HG03571 (cell line): ENCODE results near the gene FGD4.
A peak's percentile ranks its signal among the peaks of the same experiment; 100 is the strongest.

Source experiments
- ATAC-seq: cut with Tn5 transposase; IDR thresholded peaks from one replicate; pipeline ENCODE4 v1.9.1; 2021; ENCODE audit not compliant: unreplicated experiment

FGD4 gene

DNA sequence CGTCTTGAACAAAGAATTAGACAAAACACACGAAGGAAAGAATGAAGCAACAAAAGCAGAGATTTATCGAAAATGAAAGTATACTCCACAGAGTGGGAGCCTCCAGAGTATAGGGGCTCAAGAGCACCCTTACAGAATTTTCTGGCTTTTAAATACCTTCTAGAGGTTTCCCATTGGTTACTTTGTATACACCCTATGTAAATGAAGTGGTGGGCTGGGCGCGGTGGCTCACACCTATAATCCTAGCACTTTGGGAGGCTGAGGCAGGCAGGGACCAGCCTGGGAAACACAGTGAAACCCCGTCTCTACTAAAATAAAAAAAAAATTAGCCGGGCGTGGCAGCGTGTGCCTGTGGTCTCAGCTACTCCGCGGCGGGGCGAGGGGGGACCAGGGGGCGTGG lies 266.7 kb downstream of the FGD4 start:
- no peak for ATAC-seq

DNA sequence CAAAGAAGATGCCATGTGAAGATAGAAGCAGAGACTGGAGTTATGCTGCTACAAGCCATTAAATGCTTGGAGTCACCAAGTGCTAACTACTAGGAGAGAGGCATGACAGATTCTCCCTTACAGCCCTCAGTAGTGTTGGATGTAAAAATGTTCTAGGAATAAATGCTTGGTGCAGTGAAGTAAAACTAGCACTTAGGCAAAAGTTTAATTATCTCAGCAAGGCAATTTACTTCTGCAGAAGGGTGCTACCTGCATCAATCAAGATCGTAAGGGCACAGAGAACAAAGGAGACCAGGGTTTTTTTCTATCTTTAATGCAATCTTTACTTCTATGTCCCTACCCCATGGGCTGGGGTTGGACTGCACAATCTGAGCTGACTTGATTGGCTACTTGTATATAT lies 270.2 kb downstream of the FGD4 start:
- no peak for ATAC-seq

DNA sequence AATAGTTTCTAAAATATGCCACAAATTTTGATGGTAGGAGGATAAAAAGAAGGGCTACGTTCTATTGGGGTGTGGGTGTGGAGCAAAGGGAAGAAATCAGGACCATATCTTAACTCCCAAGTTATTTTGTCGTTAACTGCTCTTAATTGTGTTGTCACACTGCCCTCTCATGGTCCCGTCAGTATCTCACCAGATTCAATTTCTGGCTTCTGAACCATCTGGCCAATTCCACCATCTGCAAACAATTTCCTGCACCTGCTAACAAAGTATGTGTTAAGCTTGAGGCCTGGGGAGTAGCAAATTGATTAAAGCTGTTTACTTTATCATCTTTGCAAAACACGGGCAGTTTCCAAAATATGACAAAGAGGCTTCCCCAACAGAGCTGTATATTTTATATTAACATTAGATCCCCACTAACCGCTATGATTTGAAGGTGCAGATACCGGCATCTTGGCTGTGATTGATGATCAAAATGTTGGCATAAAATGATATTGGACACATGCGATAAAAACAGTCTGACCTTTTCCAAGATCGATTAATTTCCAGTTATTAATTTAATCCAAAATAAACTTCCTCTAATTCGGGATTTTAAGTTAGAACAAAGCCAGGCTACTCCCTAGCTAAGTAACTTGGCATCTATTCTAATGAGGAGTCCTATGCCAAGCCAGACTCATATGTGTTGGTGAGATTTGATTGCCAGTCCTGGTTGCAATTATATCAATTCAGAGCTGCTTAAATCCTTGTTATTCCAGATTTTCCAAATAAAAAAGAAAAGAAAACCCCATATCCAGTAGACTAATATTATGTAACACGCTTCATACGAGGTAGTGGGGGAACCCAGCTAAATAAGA lies 272.8 kb downstream of the FGD4 start:
- no peak for ATAC-seq

DNA sequence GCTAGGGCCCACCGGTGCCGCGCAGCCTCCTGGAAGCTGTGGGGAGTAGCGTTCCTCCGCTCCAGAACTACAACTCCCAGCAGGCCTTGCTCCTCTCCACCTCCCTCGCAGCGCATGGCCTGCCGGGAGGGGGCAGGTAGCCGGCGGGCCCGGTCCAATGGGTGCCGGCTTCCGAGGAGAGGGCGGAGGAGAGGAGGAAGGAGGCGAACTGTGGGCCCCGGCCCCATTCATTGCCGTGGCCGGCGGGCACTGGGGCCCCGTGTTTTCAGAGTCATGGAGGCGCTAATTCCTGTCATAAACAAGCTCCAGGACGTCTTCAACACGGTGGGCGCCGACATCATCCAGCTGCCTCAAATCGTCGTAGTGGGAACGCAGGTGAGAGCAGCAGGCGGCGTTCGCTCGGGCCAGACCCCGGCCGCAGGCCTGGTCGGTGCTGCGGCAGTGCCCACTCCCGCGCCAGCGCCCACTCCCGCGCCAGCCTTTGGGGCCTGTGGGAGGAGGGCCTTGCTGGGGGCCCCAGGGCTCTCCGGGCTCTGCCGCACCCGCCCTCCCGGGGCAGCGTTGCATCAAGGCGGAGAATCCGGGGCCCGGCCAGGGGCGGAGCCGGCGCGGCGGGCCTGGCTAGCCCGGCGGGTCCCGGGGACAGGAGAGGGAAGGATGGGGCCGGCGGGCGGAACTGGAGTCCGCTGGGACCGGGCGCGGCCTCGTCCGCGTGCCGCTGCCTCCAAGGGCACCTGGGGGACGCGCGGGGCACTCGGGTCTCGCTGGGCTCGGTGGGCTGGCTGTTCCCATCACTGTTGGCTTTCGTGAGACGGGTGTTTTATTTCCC lies 279.9 kb downstream of the FGD4 start, which contains the start of gene DNM1L:
DNM1L (plus strand) TSS at position 211 of the 829 bp plus-strand sequence; CDS start at position 274, 63 bp downstream.
- ATAC-seq = peak; percentile 97

DNA sequence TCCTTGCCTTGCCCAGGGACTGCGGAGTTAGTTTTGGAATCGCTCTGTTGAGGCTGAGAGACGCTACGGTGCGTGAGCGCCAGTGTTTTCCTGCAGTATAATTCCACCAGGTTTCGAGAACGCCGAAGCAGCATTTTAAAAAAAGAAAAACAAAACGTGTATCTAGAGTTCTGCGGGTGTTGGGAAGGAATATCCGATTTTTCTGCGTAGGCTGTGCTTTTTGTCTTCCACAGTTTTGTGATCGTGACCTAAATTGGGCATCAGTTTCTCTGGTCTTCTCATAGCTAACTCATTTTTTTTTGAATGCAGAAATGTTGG lies 280.5 kb downstream of the FGD4 start:
- ATAC-seq = no peak

DNA sequence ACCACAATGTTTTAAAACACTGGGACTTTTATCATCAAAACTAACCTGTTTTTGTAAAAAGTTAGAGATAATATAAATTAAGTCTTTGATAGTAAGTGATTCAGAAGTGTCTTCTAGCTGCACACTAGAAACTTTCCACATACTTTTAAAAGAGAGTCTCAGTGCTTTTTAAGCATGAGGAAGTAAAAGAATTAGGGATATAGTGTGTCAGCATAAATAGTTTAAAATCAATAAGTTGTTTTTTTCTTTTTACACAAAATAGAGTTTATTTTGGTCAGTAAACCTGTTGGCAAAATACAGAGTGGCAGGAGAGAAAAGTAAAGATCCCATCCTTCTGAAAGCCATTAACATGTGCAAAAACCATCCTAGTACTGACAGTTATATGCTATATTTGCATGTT lies 281.4 kb downstream of the FGD4 start:
- ATAC-seq = no peak

DNA sequence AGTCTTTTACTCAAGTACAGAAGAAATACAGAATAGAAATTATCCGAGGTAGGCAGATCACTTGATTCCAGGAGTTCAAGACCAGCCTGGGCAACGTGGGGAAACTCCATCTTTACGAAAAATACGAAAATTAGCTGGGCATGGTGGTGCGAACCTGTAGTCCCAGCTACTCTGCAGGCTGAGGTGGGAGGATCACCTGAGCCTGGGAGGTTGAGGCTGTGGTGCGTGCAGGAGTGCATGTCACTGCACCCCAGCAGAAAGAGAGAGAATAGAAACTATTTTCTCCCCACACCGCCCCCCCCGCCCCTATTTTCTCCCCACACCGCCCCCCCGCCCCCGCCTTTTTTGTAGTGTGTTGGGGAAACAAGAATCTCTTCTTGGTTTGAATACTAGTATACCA lies 281.9 kb downstream of the FGD4 start:
- no peak for ATAC-seq

DNA sequence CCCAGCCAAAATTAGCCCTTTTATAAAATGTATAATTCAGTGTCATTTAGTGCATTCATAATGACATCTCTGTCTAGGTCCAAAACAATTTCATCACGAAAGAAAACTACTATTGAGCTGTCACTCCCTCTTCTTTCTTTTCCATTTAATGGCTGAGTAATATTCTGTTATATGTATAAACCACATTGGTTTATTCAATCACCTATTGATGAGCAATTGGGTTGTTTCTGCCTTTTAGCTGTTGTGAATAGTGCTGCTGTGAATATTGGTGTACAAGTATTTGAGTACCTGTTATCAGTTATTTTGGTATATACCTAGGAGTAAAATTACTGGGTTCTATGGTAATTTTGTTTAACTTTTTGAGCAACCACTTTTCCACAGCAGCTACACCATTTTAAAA lies 287.0 kb downstream of the FGD4 start:
- ATAC-seq = no peak

DNA sequence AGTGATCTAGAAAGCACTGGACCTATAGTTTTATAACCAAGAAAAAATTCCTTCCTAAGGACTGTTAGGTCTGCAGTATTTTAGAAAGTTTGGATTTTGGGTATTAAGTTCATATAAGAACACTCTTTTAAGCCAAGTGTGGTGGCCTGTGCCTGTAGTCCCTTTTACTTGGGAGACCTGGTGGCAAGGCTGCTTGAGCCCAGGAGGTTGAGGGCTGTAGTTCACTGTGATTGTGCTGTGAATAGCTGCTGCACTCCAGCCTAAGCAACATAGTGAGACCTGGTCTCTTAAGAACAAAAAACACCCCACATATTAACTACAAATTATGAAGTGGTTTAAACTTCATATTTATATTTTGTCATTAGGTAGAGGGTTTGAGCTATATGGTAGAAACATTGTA lies 289.4 kb downstream of the FGD4 start:
- no peak for ATAC-seq

DNA sequence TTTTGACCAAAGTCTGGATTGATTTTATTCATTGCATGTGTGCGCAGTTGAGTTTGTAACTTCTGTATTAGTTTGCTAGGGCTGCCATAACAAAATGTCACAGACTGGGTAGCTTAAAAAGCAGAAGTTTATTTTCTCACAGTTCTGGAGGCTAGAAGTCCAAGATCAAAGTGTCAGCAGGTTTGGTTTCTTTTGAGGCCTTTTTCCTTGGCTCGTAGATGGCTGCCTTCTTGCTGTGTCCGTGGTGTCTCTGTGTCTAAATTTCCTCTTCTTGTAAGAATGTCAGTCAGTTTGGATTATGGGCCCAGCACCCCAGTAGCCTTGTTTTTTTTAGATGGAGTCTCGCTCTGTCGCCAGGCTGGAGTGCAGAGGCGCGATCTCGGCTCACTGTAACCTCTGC lies 291.6 kb downstream of the FGD4 start:
- ATAC-seq = no peak

DNA sequence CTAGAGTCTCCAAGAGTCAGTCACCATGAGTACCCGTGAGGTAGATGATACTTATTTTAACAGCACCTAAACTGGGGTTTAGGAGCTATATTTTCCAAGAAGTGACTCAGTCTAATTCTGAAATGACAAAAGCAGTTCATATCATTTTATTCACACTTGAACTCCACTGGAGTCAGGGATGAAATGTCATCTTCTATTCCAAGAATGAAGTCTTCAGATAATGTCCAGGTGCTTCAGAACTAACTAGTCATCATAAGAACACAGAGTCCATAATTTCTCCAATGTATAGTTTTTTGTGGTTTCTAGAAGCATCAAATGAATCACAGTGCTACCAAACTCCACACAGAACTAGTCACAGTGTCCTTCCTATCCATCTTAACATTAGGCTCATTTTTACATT lies 293.0 kb downstream of the FGD4 start:
- ATAC-seq = no peak

DNA sequence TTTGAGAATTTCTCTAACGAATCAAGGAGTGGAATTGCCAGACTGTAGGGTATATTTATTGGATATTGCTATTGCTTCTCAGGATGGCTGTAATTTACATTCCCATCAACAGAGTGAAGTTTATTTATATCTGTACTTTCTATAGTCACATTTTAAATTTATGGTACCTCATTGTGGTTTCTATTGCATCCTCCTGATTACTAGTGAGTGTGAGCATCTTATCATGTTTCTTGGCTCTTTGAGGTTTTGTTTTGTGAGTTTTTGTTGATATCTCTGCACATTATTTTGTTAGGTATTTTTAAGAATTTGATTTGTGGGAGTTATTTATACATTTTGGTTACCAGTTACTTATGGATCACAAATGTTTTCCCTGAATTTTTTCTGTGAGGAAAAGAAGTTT lies 293.7 kb downstream of the FGD4 start:
- ATAC-seq = no peak
